GM12878 (cell line): ENCODE measurements around the gene SLC3A2. TPM values are rescaled to one million over a fixed set of nuclear protein-coding genes. Genes with fewer than 3 reads are reported as not detected.

Experiments used
- ATAC-seq: fragments of 200-7000 bp; cut with Tn5 transposase; 3 replicates; pipeline ENCODE4 v1.9.1; 2020; ENCODE audit warnings: mild to moderate bottlenecking, moderate library complexity
- BruUV-seq: library from RNA; stranded (reverse); fragments of 400-500 nt; replicated peaks from 2 replicates; lab custom pipeline; 2021; lab: Mats Ljungman, UMichigan
- CTCF ChIA-PET: fragments of 300-600 bp; sonication (Branson Sonifier 250); formaldehyde crosslinking; extraction: SDS; loops from one replicate; lab custom pipeline; 2021; ENCODE audit warnings: inconsistent platforms; lab: Yijun Ruan, JAX
- POLR2A ChIA-PET: fragments of 350-600 bp; formaldehyde crosslinking; extraction: SDS; loops from one replicate; lab custom pipeline; 2021; ENCODE audit warnings: inconsistent platforms; lab: Charles Lee
- RAD21 ChIA-PET: fragments of 300-600 bp; sonication (Branson Sonifier 250); formaldehyde crosslinking; loops from one replicate; lab custom pipeline; 2023; ENCODE audit warnings: antibody characterized with exemption; ENCODE audit not compliant: unreplicated experiment; lab: Charles Lee
- SMC1A ChIA-PET: fragments of 300-600 bp; sonication (Branson Sonifier 250); formaldehyde crosslinking; loops from one replicate; lab custom pipeline; 2023; ENCODE audit not compliant: unreplicated experiment, uncharacterized antibody; lab: Charles Lee
- DNase-seq: peaks from one replicate; pipeline ENCODE4 v3.0.0-alpha.2; 2011; ENCODE audit warnings: low read depth, low spot score
- FAIRE-seq: peaks from 3 replicates; lab custom pipeline; 2011; peaks lifted over from hg19 to GRCh38; lab: Jason Lieb, UNC
- H2AFZ ChIP-seq: 2 replicates; pipeline ENCODE4 v1.6.0; 2011; ENCODE audit warnings: low read depth, low read length, control low read depth; ENCODE audit not compliant: control insufficient read depth
- H3K27ac ChIP-seq: 2 replicates; pipeline ENCODE4 v1.5.1; 2011; ENCODE audit warnings: control low read depth; ENCODE audit not compliant: control insufficient read depth, insufficient read depth
- H3K27me3 ChIP-seq, 2 experiments: replicated peaks in 1 of 2; 2 replicates each; pipeline versions ENCODE4 v1.6.0 to v1.6.1; 2011; ENCODE audit warnings: low read length in 1 of 2; ENCODE audit not compliant: control insufficient read depth in 2 of 2, insufficient read depth in 2 of 2
- H3K36me3 ChIP-seq, 2 experiments: 2 replicates each; pipeline ENCODE4 v1.5.1; 2011; ENCODE audit warnings: low read length in 1 of 2; ENCODE audit not compliant: control insufficient read depth in 2 of 2, insufficient read depth in 2 of 2
- H3K4me1 ChIP-seq: 2 replicates; pipeline ENCODE4 v1.6.1; 2011; ENCODE audit warnings: mild to moderate bottlenecking, low read length, moderate library complexity, mixed read lengths; ENCODE audit not compliant: control insufficient read depth, insufficient read depth
- H3K4me2 ChIP-seq: 2 replicates; pipeline ENCODE4 v1.6.0; 2011; ENCODE audit warnings: control low read depth; ENCODE audit not compliant: control insufficient read depth, insufficient read depth
- H3K4me3 ChIP-seq: fragments of 200-600 bp; sonication (generic); 2 replicates; pipeline ENCODE4 v1.5.1; 2016
- H3K79me2 ChIP-seq: 2 replicates; pipeline ENCODE4 v1.6.0; 2011; ENCODE audit warnings: low read length; ENCODE audit not compliant: control insufficient read depth, insufficient read depth
- H3K9ac ChIP-seq: 2 replicates; pipeline ENCODE4 v1.8.0; 2011; ENCODE audit warnings: low read length, control low read depth, mixed read lengths; ENCODE audit not compliant: control insufficient read depth, insufficient read depth
- H3K9me3 ChIP-seq: replicated peaks from 3 replicates; pipeline ENCODE4 v1.5.1; 2011; ENCODE audit warnings: mild to moderate bottlenecking, low read length; ENCODE audit not compliant: control insufficient read depth, insufficient read depth
- H4K20me1 ChIP-seq: 2 replicates; pipeline ENCODE4 v1.6.0; 2011; ENCODE audit not compliant: control insufficient read depth, insufficient read depth
- BCL11A ChIP-seq: IDR thresholded peaks from 2 replicates; pipeline ENCODE4 v1.6.1; 2011; ENCODE audit warnings: low read depth, low read length
- EZH2 ChIP-seq: IDR thresholded peaks from 2 replicates; pipeline ENCODE4 v1.6.1; 2012; ENCODE audit warnings: low read depth, mild to moderate bottlenecking, control low read depth, inconsistent platforms, low read length, borderline replicate concordance; ENCODE audit not compliant: control insufficient read depth
- FOXK2 ChIP-seq: fragments of 450-650 bp; IDR thresholded peaks from 2 replicates; pipeline ENCODE4 v1.6.1; 2017; ENCODE audit warnings: mild to moderate bottlenecking, moderate library complexity
- MEF2B ChIP-seq: fragments of 450-650 bp; IDR thresholded peaks from 2 replicates; pipeline ENCODE4 v1.6.1; 2018; ENCODE audit warnings: mild to moderate bottlenecking, moderate library complexity; ENCODE audit not compliant: partially characterized antibody, poor library complexity, severe bottlenecking
- MYB ChIP-seq: fragments of 150-350 bp; IDR thresholded peaks from 2 replicates; pipeline ENCODE4 v1.6.1; 2014; ENCODE audit warnings: mild to moderate bottlenecking, low read depth, low read length, borderline replicate concordance
- NFIC ChIP-seq: IDR thresholded peaks from 2 replicates; pipeline ENCODE4 v1.6.1; 2012; ENCODE audit warnings: low read depth, mild to moderate bottlenecking, inconsistent platforms, low read length, moderate library complexity
- POLR2A ChIP-seq: IDR thresholded peaks from 2 replicates; pipeline ENCODE4 v1.6.1; 2011; ENCODE audit warnings: low read depth, mild to moderate bottlenecking, low read length
- RELA ChIP-seq: fragments of 450-650 bp; IDR thresholded peaks from 2 replicates; pipeline ENCODE4 v1.8.0; 2014; ENCODE audit warnings: borderline replicate concordance; ENCODE audit not compliant: partially characterized antibody
- RFX5 ChIP-seq: IDR thresholded peaks from 2 replicates; pipeline ENCODE4 v1.6.1; 2011; ENCODE audit warnings: low read depth, low read length, improper control_type of control experiment
- SREBF1 ChIP-seq: IDR thresholded peaks from 2 replicates; pipeline ENCODE4 v1.6.1; 2012; ENCODE audit warnings: mild to moderate bottlenecking, low read length
- TCF12 ChIP-seq: IDR thresholded peaks from 2 replicates; pipeline ENCODE4 v1.6.1; 2011; ENCODE audit warnings: low read depth, mild to moderate bottlenecking, low read length
- WGBS: methylation state at CpG from one replicate; pipeline ENCODE4 v1.1.6; 2016; ENCODE audit warnings: low lambda C conversion rate; ENCODE audit not compliant: insufficient replicate concordance, insufficient coverage; ENCODE audit errors: missing lambda C conversion rate; 5-methylcytosine and 5-hydroxymethylcytosine counted together
- in situ Hi-C: fragments of 300-500 bp; cut with MboI; formaldehyde crosslinking; loops from 9 replicates; pipeline ENCODE4 v1.14.3; 2018; ENCODE audit warnings: mixed read lengths
- intact Hi-C: fragments of 100-400 bp; cut with micrococcal nuclease; formaldehyde crosslinking; loops from one replicate; pipeline ENCODE4 v1.14.2; 2022; ENCODE audit not compliant: unreplicated experiment
- polyA plus RNA-seq, 11 experiments: library from polyadenylated mRNA; depleted of rRNA in 4 of 11; unstranded in 6 of 11; stranded (reverse) in 5 of 11; fragments of >200 nt; fragmentation: Nextera tagmentation in 4 of 11; fragmentation: Illumina TruSeq in 1 of 11; extraction: Ambion mirVana in 4 of 11; extraction: Trizol in 1 of 11; gene quantifications; 1 replicate in 1 of 11; 2 replicates in 10 of 11; pipeline versions ENCODE4 v1.2.1 to v1.2.3, GENCODE V29; 2011 to 2016; ENCODE audit warnings: inconsistent platforms in 2 of 11, missing spikeins in 2 of 11, low read depth in 1 of 11
- total RNA-seq, 4 experiments: library from RNA; depleted of rRNA in 3 of 4; stranded (reverse); fragments of >200 nt in 3 of 4; fragmentation: Illumina TruSeq in 1 of 4; extraction: Trizol in 1 of 4; gene quantifications; 2 replicates each; pipeline versions ENCODE4 v1.2.1 to v1.2.3, GENCODE V29; 2013 to 2021
- TF ChIP-seq, protein P1 (sequence below): fragments of 150-350 bp; IDR thresholded peaks from 2 replicates; pipeline ENCODE4 v1.6.1; 2014; ENCODE audit warnings: mild to moderate bottlenecking, low read depth, low read length
- TF ChIP-seq, protein P2 (sequence below): IDR thresholded peaks from 2 replicates; pipeline ENCODE4 v1.6.1; 2011; ENCODE audit warnings: low read depth, mild to moderate bottlenecking, low read length, moderate library complexity, borderline replicate concordance; ENCODE audit errors: extremely low read depth
- TF ChIP-seq, protein P3 (sequence below): fragments of 450-650 bp; IDR thresholded peaks from 2 replicates; pipeline ENCODE4 v1.6.1; 2017; ENCODE audit warnings: mild to moderate bottlenecking
- TF ChIP-seq, protein P4 (sequence below): IDR thresholded peaks from 2 replicates; pipeline ENCODE4 v1.6.1; 2012; ENCODE audit warnings: mild to moderate bottlenecking, low read depth, low read length

Gene SLC3A2
- total and polyA plus RNA-seq, 10 of the 15 experiments (the other 5 are each of a cell fraction or from before 2014, with no cell fraction given) = 6.9 to 158 (median 106) TPM

DNA sequence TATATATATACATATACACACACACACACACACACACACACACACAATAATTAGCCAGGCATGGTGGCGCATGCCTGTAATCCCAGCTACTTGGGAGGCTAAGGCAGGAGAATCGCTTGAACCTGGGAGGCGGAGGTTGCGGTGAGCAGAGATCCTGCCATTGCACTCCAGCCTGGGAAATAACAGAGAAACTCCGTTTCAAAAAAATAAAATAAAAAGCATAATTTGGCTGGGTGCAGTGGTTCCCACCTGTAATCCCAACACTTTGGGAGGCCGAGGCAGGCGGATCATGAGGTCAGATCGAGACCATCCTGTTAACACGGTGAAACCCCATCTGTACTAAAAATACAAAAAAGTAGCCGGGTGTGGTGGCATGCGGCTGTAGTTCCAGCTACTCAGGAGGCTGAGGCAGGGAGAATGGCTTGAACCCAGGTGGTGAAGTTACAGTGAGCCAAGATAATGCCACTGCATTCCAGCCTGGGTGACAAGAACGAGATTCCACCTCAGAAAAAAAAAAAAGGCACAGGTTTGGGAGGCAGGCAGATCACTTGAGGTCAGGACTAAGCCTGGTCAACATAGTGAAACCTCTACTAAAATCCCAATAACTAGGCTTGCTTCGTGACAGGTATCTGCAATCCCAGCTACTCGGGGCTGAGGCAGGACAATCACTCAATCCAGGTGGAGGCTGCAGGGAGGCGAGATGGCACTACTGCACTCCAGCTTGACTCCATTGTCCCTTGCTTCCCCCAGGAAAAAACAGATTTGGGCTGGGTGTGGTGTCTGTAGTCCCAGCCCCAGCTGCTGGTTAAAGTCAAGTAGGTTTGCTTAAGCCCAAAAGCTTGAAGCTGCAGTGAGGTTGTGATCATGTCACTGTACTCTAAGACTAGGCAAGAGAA lies 29.5 kb upstream of the SLC3A2 start:
- Histone ChIP-seq H2AFZ (no peak overlapping the region), H3K9me3 (no peaks in the 10 kb centered on the region), H3K4me2 (peak overlapping the region; percentile 94; the same call in 1 of the 2 replicates), H3K79me2 (peaks cover 47% of the 10 kb centered on the region), H3K27me3 (no peaks in the 10 kb centered on the region), H3K27ac (no peak overlapping the region), H3K4me1 (peaks cover 17% of the 10 kb centered on the region), H4K20me1 (0 out of 2 replicates have a peak, but pooled peaks cover 3% of the 10 kb centered on the region), H3K9ac (peak overlapping the region; percentile 5; the same call in 1 of the 2 replicates), H3K4me3 (no peak overlapping the region), H3K36me3 (peaks cover 17 to 32% of the 10 kb centered on the region in 2 experiments)
- 23% methylated on average over 15 of the region's 15 CpGs for WGBS
- ChIA-PET SMC1A (interaction anchor here (1.0 to 2.1 kb wide), 5 partner anchors 10 to 142 kb away, joined by 3 to 6 read pairs (median 3); partner anchors contain the start of gene SLC3A2), CTCF (interaction anchor here (0.9 to 2.6 kb wide), 8 partner anchors 8 to 65 kb away, joined by 3 to 6 read pairs (median 4); partner anchors contain the start of gene SLC3A2), RAD21 (interaction anchor here (1.5 kb wide), 1 partner anchor 10 kb away, joined by 3 read pairs; no protein-coding TSS in a partner anchor), POLR2A (interaction anchor here (0.6 to 7.8 kb wide), 9 partner anchors 7 to 97 kb away, joined by 3 to 66 read pairs (median 4); partner anchors contain the start of gene ZBTB3)
- FAIRE-seq (no peak), DNase-seq (no peak), ATAC-seq (peak; percentile 4)
- intact Hi-C loops (no loop called here), in situ Hi-C loops (no loop called here)
- no TSS peak for BruUV-seq
- TF ChIP-seq SREBF1 (no peak), MEF2B (no peak), TCF12 (no peak), NFIC (peak; percentile 25; the same call in 1 of the 2 replicates), EZH2 (no peak), MYB (no peak), POLR2A (peak; percentile 66), BCL11A (no peak), FOXK2 (no peak), RELA (no peak), RFX5 (no peak)
- TF ChIP-seq, protein P1, sequence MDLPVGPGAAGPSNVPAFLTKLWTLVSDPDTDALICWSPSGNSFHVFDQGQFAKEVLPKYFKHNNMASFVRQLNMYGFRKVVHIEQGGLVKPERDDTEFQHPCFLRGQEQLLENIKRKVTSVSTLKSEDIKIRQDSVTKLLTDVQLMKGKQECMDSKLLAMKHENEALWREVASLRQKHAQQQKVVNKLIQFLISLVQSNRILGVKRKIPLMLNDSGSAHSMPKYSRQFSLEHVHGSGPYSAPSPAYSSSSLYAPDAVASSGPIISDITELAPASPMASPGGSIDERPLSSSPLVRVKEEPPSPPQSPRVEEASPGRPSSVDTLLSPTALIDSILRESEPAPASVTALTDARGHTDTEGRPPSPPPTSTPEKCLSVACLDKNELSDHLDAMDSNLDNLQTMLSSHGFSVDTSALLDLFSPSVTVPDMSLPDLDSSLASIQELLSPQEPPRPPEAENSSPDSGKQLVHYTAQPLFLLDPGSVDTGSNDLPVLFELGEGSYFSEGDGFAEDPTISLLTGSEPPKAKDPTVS = no peak
- TF ChIP-seq, protein P2, sequence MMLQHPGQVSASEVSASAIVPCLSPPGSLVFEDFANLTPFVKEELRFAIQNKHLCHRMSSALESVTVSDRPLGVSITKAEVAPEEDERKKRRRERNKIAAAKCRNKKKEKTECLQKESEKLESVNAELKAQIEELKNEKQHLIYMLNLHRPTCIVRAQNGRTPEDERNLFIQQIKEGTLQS = no peak
- TF ChIP-seq, protein P3, sequence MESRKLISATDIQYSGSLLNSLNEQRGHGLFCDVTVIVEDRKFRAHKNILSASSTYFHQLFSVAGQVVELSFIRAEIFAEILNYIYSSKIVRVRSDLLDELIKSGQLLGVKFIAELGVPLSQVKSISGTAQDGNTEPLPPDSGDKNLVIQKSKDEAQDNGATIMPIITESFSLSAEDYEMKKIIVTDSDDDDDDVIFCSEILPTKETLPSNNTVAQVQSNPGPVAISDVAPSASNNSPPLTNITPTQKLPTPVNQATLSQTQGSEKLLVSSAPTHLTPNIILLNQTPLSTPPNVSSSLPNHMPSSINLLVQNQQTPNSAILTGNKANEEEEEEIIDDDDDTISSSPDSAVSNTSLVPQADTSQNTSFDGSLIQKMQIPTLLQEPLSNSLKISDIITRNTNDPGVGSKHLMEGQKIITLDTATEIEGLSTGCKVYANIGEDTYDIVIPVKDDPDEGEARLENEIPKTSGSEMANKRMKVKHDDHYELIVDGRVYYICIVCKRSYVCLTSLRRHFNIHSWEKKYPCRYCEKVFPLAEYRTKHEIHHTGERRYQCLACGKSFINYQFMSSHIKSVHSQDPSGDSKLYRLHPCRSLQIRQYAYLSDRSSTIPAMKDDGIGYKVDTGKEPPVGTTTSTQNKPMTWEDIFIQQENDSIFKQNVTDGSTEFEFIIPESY = no peak
- TF ChIP-seq, protein P4, sequence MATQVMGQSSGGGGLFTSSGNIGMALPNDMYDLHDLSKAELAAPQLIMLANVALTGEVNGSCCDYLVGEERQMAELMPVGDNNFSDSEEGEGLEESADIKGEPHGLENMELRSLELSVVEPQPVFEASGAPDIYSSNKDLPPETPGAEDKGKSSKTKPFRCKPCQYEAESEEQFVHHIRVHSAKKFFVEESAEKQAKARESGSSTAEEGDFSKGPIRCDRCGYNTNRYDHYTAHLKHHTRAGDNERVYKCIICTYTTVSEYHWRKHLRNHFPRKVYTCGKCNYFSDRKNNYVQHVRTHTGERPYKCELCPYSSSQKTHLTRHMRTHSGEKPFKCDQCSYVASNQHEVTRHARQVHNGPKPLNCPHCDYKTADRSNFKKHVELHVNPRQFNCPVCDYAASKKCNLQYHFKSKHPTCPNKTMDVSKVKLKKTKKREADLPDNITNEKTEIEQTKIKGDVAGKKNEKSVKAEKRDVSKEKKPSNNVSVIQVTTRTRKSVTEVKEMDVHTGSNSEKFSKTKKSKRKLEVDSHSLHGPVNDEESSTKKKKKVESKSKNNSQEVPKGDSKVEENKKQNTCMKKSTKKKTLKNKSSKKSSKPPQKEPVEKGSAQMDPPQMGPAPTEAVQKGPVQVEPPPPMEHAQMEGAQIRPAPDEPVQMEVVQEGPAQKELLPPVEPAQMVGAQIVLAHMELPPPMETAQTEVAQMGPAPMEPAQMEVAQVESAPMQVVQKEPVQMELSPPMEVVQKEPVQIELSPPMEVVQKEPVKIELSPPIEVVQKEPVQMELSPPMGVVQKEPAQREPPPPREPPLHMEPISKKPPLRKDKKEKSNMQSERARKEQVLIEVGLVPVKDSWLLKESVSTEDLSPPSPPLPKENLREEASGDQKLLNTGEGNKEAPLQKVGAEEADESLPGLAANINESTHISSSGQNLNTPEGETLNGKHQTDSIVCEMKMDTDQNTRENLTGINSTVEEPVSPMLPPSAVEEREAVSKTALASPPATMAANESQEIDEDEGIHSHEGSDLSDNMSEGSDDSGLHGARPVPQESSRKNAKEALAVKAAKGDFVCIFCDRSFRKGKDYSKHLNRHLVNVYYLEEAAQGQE = no peak
